ENCODE data around the gene TSLP.

The TSLP gene

GRCh38 chr5:111099058-111099778 lies 27.7 kb downstream of the TSLP start:
- no peak for DNase-seq

DNA sequence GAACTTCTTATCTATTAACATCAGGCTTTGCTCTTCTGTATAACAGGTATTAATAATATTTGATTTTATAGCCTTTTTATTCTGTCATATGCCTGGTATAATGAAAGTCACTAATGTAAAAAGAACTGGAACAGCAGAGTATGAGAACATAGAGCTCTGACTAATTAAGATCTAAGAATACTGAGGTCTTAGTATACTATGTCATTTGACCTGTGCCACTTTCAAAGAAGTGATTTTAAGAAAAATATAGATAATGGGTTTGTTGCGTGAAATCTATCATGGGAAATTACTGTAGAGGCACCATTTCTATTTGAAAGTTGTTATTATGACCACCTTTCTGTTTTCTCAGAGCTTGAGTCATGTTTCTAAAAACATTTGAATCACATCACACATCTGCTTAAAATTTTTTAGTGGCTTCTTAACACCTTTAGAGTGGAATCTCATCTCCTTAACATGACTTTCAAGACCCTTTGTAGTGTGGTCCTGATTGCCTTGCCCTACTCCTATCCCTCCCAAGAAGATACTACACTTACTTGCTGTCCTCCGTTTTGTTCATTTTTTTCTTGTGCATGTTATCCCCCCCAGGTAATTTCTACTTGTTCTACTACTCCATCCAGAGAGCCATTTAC lies 34.9 kb downstream of the TSLP start:
- DNase-seq = no peak

GRCh38 chr5:111107371-111107770 lies 35.9 kb downstream of the TSLP start:
- no peak for DNase-seq

GRCh38 chr5:111111956-111112355 lies 40.4 kb downstream of the TSLP start:
- no peak for DNase-seq

- DNase-seq = no peak
These were observed 42.2 kb downstream of the TSLP start for GRCh38 chr5:111113678-111114077.

DNA sequence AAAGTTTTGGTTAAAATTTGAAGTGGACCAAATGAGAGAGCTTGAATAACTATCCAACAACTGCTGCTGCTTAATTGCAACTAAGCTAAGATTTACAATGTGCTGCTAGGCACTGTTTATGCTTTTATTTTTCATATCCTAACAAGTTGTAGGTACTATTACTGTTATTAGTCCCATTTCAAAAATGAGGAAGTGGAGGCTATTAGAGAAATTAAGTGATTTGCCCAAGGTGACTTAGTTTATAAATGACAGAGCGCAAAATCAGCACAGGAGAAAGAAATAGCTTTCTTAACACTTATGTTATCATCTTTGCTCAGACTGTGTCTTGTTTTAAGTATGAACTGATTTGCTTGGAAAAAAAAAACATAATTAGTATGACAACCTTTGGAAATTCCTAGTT lies 43.7 kb downstream of the TSLP start:
- DNase-seq = no peak

GRCh38 chr5:111116550-111116949 lies 45.0 kb downstream of the TSLP start:
- DNase-seq = no peak

- no peak for DNase-seq
These were observed 45.6 kb downstream of the TSLP start for GRCh38 chr5:111117136-111117535.

- no peak for DNase-seq
These were observed 47.7 kb downstream of the TSLP start for GRCh38 chr5:111119221-111119620.

GRCh38 chr5:111119856-111120255 lies 48.3 kb downstream of the TSLP start:
- no peak for DNase-seq

DNA sequence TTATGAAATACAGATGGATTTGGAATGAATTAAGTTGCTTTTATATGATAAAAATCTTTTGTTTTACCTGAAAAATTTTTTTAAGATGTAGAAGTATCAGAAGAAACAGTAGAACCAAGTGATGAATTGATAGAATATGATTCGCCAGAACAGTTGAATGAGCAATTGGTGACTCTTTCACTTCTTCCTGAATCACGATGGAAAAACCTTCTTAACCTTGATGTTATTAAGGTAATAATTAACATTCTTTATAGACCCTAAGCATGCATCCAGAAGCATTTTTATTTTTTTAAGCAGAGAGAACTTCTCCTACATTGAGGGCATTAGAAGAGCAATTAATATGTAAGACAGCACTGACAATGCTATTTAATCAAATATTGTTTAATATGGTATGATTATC lies 49.4 kb downstream of the TSLP start:
- no peak for DNase-seq

DNA sequence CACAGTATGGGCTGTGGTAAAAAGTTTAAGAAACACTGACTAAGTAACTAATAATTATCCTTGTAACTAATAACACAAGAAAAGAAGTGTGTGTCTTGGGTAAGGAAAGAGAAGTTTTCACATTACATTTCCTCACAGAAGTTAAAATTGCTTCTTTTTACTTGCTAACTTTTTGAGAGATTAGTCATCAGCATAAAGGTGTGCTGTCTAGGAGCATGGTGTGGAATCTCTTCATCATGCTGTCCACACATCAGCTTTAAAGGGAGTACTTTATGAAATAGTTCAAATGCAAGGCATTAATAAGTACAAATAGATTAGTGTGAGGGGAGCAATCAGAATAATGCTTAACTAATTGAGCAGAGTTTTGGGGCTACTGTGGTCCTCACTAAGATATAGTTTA lies 50.4 kb downstream of the TSLP start:
- no peak for DNase-seq

DNA sequence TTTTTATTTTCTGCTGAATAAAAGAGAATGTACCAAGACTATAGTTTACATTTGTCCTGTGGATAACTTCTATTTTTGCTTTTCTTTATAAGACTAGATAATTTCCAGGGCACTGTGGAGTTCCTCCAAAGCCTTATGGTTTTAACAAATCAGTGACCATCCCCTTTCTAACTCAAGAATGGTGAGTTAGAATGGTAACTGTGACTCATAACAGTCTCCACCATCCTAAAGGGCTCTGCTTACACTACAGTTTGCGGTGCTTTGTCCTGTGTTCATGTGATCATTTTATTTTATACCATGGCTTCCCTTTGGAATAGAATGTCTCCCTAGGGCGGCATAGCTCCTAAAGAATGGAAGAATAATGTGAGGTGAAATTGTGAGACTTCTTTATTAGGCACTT lies 50.9 kb downstream of the TSLP start:
- DNase-seq = no peak

DNA sequence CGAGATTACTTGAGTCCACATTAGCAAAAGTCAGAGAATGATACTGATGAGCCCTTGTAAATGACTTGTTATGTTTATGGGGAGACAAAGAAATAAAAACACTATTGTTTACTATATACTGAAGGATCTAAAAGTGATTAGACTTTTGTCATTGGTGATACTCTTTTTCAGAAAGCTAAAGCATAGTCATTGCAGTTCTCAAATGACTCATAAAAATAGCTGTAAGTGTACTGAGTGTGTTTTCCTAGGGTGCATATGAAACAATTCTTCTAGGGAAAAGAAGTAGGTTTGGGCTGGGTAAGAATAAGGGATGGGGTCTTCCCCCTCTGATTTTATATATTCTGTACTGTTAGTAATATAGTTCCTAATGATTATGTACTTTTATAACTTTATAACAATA lies 53.3 kb downstream of the TSLP start:
- DNase-seq = no peak

DNA sequence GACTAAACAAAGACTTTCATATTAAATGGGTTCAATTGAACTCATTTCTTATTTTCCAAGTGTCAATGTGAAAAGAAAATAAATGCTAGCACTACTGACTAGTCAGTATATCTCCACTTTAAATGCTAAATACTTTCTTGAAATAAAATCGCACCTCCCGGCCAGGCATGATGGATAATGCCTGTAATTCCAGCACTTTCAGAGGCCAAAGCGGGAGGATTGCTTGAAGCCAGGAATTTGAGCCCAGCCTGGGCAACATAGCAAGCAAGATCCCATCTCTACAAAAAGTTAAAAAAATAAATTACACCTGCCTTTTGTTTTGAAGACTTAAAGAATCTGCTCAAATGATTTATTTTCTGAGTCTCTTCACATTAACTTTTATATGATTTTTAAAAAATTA lies 55.4 kb downstream of the TSLP start:
- no peak for DNase-seq
